Measurements from ENCODE around the gene IPO13. TPM values are rescaled to one million over a fixed set of nuclear protein-coding genes. Genes with fewer than 3 reads are reported as not detected.

The IPO13 gene
- total and polyA plus RNA-seq, 2 experiments from 2014 or later: 26.2 to 28.6 TPM

- no peaks in the 10 kb centered on the region for H3K9me3 ChIP-seq (ENCODE audit: low read depth)
- H3K27ac ChIP-seq: no peak overlapping the region
- no peak for DNase-seq (ENCODE audit: low read depth in 1 of 2, low spot score in 1 of 2)
- TF ChIP-seq, protein P1, sequence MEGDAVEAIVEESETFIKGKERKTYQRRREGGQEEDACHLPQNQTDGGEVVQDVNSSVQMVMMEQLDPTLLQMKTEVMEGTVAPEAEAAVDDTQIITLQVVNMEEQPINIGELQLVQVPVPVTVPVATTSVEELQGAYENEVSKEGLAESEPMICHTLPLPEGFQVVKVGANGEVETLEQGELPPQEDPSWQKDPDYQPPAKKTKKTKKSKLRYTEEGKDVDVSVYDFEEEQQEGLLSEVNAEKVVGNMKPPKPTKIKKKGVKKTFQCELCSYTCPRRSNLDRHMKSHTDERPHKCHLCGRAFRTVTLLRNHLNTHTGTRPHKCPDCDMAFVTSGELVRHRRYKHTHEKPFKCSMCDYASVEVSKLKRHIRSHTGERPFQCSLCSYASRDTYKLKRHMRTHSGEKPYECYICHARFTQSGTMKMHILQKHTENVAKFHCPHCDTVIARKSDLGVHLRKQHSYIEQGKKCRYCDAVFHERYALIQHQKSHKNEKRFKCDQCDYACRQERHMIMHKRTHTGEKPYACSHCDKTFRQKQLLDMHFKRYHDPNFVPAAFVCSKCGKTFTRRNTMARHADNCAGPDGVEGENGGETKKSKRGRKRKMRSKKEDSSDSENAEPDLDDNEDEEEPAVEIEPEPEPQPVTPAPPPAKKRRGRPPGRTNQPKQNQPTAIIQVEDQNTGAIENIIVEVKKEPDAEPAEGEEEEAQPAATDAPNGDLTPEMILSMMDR (IDR thresholded peaks at IDR 0.05; ENCODE audit: low read depth, low read length): no peak
- no peaks in the 10 kb centered on the region for H3K27me3 ChIP-seq
- H3K36me3 ChIP-seq: no peaks in the 10 kb centered on the region
- no peak overlapping the region for H3K4me3 ChIP-seq
- H3K4me1 ChIP-seq (ENCODE audit: low read depth): peaks cover 5% of the 10 kb centered on the region
Observed at GRCh38 chr1:44010935-44011471, 64.3 kb downstream of the IPO13 start.

- H3K4me1 ChIP-seq (ENCODE audit: low read depth): peaks cover 5% of the 10 kb centered on the region
- TF ChIP-seq, protein P1 (IDR thresholded peaks at IDR 0.05; ENCODE audit: low read depth, low read length): no peak
- H3K4me3 ChIP-seq: no peak overlapping the region
- no peaks in the 10 kb centered on the region for H3K9me3 ChIP-seq (ENCODE audit: low read depth)
- no peak for DNase-seq (ENCODE audit: low read depth in 1 of 2, low spot score in 1 of 2)
- no peak overlapping the region for H3K27ac ChIP-seq
- H3K36me3 ChIP-seq: no peaks in the 10 kb centered on the region
- H3K27me3 ChIP-seq: no peaks in the 10 kb centered on the region
Observed at GRCh38 chr1:44012404-44012803, 65.7 kb downstream of the IPO13 start.

DNA sequence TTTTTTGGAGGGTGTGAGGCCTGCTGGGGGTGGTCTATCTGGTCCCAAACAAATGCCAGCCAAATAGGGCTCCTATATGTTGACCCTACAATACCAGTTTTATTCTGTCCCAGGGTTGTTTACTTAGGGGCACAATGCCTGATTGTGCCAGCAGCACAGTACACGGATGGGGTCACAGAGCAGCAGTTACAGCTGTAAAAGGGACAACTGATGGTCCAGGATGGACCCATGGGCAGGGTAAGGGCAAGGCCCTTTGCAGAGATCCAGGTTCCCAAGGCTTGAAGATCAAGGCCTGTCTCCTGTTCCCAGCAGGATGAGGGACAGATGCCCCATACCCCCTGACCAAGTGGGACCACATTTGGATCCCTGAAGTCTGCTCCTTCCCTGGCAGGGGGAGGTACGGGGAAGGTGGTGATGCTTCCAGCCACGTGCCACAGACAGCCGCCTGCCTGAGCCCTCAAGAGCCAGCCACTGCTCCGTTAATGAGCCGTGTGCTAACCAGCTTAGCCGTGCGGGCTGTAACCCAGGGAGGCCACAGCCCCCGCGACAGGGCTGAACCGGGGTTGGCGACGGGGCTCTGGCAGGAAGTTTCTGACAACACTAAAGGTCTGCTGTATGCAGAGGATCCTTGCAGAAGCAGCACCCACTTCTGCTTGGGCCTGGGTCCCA is 66.3 kb downstream of the IPO13 start:
- no peaks in the 10 kb centered on the region for H3K9me3 ChIP-seq (ENCODE audit: low read depth)
- no peaks in the 10 kb centered on the region for H3K36me3 ChIP-seq
- no peak overlapping the region for H3K4me3 ChIP-seq
- H3K27ac ChIP-seq: no peak overlapping the region
- DNase-seq (ENCODE audit: low read depth in 1 of 2, low spot score in 1 of 2): no peak
- H3K4me1 ChIP-seq (ENCODE audit: low read depth): peaks cover 5% of the 10 kb centered on the region
- TF ChIP-seq, protein P1 (IDR thresholded peaks at IDR 0.05; ENCODE audit: low read depth, low read length): no peak
- no peaks in the 10 kb centered on the region for H3K27me3 ChIP-seq

- TF ChIP-seq, protein P1 (IDR thresholded peaks at IDR 0.05; ENCODE audit: low read depth, low read length): no peak
- H3K27ac ChIP-seq: no peak overlapping the region
- no peaks in the 10 kb centered on the region for H3K9me3 ChIP-seq (ENCODE audit: low read depth)
- no peak for DNase-seq (ENCODE audit: low read depth in 1 of 2, low spot score in 1 of 2)
- peaks cover 5% of the 10 kb centered on the region for H3K4me1 ChIP-seq (ENCODE audit: low read depth)
- H3K27me3 ChIP-seq: no peaks in the 10 kb centered on the region
- no peak overlapping the region for H3K4me3 ChIP-seq
- H3K36me3 ChIP-seq: no peaks in the 10 kb centered on the region
Observed at GRCh38 chr1:44013949-44014348, 67.2 kb downstream of the IPO13 start.

DNA sequence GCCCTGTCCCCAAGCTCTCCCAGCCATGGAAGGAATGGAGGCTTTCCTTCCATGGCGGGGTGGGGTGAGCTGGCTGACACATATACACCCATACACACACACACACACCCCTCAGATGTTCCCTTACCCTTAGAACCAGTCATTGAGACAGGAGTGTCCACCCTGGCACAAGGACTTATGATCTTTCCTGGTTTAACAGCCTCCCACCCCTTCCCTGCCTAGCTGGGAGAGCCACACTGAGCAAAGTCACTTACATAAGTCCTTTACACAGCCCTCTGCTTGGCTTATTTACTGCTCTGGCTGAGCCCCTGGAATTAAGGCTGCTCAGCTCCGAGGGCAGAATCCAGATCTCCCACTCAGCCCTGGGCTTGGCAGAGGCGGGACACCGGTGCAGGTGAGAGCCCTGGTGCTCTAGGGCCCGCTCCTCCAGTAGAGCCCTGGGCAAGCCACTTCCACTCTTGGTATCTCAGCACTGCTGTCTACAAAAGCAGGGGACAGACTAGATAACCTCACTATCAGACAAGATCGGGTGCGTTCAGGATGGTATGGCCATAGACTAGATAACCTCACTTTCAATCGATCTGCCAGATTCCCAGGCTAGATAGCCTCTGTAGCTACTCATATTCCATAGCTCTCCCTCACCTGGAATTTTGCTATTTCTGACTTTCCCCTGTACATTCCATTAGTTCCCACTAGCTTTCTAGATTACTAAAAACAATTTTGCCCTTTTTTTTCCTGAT is 67.8 kb downstream of the IPO13 start:
- H3K4me1 ChIP-seq (ENCODE audit: low read depth): peaks cover 5% of the 10 kb centered on the region
- peak overlapping the region; percentile 16 for H3K27ac ChIP-seq
- TF ChIP-seq, protein P1 (IDR thresholded peaks at IDR 0.05; ENCODE audit: low read depth, low read length): no peak
- no peak for DNase-seq (ENCODE audit: low read depth in 1 of 2, low spot score in 1 of 2)
- no peaks in the 10 kb centered on the region for H3K27me3 ChIP-seq
- H3K9me3 ChIP-seq (ENCODE audit: low read depth): no peaks in the 10 kb centered on the region
- H3K4me3 ChIP-seq: no peak overlapping the region
- no peaks in the 10 kb centered on the region for H3K36me3 ChIP-seq
